Endothelial cell (in vitro differentiated cells): ENCODE measurements around the gene RGS13. TPM values are rescaled to one million over a fixed set of nuclear protein-coding genes. Genes with fewer than 3 reads are reported as not detected.

ENCODE experiments used
- DNase-seq: peaks from one replicate; pipeline ENCODE4 v3.0.0; 2021; ENCODE audit warnings: low spot score
- H3K27ac Mint-ChIP-seq: one replicate; pipeline ENCODE4 v1.8.0; 2021; ENCODE audit warnings: mixed read lengths, inconsistent platforms; ENCODE audit not compliant: unreplicated experiment
- H3K27me3 Mint-ChIP-seq: one replicate; pipeline ENCODE4 v1.8.0; 2021; ENCODE audit warnings: mild to moderate bottlenecking, moderate library complexity, mixed read lengths, inconsistent platforms; ENCODE audit not compliant: unreplicated experiment
- H3K36me3 Mint-ChIP-seq: one replicate; pipeline ENCODE4 v1.8.0; 2021; ENCODE audit warnings: mild to moderate bottlenecking, low read depth, mixed read lengths, inconsistent platforms; ENCODE audit not compliant: unreplicated experiment
- H3K4me1 Mint-ChIP-seq: one replicate; pipeline ENCODE4 v1.8.0; 2021; ENCODE audit warnings: mild to moderate bottlenecking, mixed read lengths, inconsistent platforms; ENCODE audit not compliant: unreplicated experiment
- H3K4me3 Mint-ChIP-seq: one replicate; pipeline ENCODE4 v1.8.0; 2021; ENCODE audit warnings: mild to moderate bottlenecking, mixed read lengths, inconsistent platforms; ENCODE audit not compliant: unreplicated experiment
- H3K9me3 Mint-ChIP-seq: one replicate; pipeline ENCODE4 v1.8.0; 2021; ENCODE audit warnings: mixed read lengths, inconsistent platforms; ENCODE audit not compliant: unreplicated experiment
- total RNA-seq: library from RNA; stranded (reverse); fragmentation: NEBNext Ultra II Directional; extraction: Animal tissue kit (Norgen Biotek cat#: 25700); gene quantifications from one replicate; pipeline ENCODE4 v1.2.1, GENCODE V29; 2021; ENCODE audit not compliant: unreplicated experiment
- TF ChIP-seq, protein P1 (sequence below): fragments of 200-600 bp; sonication (generic); IDR thresholded peaks from one replicate; pipeline ENCODE4 v1.5.0; 2021; ENCODE audit warnings: antibody characterized with exemption; ENCODE audit not compliant: unreplicated experiment

The RGS13 gene
- total RNA-seq, 1 donor from 2014 or later: not detected

DNA sequence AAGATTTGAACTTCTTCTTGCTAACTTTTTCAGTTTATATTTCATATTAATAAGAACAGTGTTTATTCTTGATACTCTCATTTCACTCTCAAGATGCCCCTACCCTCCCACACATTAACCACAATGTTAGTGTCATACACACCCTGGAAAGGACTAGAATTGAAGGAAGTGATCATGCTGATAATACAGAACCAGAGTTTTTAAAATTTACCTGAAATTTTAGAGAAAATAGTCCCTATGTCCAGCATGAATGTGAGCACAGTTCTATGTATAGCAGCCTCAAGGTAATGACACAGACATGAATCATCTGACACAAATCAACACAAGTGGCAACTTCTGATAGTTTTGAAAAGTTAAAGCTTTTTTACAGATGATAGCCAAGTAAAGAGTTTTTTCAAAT lies 34.4 kb upstream of the RGS13 start:
- Mint-ChIP-seq H3K27me3 (no peaks in the 10 kb centered on the region), H3K27ac (no peak overlapping the region), H3K9me3 (no peaks in the 10 kb centered on the region), H3K4me1 (no peaks in the 10 kb centered on the region), H3K36me3 (no peaks in the 10 kb centered on the region), H3K4me3 (no peak overlapping the region)
- no peak for DNase-seq
- TF ChIP-seq, protein P1, sequence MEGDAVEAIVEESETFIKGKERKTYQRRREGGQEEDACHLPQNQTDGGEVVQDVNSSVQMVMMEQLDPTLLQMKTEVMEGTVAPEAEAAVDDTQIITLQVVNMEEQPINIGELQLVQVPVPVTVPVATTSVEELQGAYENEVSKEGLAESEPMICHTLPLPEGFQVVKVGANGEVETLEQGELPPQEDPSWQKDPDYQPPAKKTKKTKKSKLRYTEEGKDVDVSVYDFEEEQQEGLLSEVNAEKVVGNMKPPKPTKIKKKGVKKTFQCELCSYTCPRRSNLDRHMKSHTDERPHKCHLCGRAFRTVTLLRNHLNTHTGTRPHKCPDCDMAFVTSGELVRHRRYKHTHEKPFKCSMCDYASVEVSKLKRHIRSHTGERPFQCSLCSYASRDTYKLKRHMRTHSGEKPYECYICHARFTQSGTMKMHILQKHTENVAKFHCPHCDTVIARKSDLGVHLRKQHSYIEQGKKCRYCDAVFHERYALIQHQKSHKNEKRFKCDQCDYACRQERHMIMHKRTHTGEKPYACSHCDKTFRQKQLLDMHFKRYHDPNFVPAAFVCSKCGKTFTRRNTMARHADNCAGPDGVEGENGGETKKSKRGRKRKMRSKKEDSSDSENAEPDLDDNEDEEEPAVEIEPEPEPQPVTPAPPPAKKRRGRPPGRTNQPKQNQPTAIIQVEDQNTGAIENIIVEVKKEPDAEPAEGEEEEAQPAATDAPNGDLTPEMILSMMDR: no peak

- no peaks in the 10 kb centered on the region for H3K4me1 Mint-ChIP-seq
- no peak for DNase-seq
- TF ChIP-seq, protein P1: no peak
- no peak overlapping the region for H3K27ac Mint-ChIP-seq
- no peak overlapping the region for H3K4me3 Mint-ChIP-seq
- H3K9me3 Mint-ChIP-seq: no peaks in the 10 kb centered on the region
- H3K27me3 Mint-ChIP-seq: no peaks in the 10 kb centered on the region
- H3K36me3 Mint-ChIP-seq: no peaks in the 10 kb centered on the region
These were observed 33.2 kb upstream of the RGS13 start for GRCh38 chr1:192602757-192603156.

DNA sequence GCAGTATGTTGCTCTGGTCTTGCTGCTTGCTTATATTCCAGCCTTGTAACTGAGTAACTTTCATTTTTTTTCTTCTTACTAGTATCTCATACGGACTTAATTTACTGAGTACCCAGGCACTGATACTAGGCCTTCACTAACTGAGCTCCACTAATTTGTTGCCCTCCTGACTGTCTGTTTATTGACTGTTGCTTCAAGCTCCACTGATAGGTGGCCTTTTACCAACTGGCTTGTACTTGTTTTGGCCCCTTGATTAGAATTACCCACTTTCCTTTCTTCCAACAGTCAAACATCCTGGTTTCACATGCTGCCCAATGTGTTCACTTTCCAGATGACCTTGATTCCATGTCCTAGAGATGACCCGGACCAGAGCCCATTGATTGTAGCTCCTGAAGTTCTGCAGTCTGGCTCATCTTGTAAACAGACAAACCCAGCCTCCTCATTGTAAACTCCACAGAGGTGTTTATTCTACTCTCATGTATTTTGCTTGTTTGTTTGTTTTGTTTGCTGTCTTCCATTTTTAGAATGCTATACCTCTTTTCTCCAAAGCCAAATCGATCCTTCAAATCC lies 32.6 kb upstream of the RGS13 start:
- Mint-ChIP-seq H3K4me1 (no peaks in the 10 kb centered on the region), H3K27me3 (no peaks in the 10 kb centered on the region)

DNA sequence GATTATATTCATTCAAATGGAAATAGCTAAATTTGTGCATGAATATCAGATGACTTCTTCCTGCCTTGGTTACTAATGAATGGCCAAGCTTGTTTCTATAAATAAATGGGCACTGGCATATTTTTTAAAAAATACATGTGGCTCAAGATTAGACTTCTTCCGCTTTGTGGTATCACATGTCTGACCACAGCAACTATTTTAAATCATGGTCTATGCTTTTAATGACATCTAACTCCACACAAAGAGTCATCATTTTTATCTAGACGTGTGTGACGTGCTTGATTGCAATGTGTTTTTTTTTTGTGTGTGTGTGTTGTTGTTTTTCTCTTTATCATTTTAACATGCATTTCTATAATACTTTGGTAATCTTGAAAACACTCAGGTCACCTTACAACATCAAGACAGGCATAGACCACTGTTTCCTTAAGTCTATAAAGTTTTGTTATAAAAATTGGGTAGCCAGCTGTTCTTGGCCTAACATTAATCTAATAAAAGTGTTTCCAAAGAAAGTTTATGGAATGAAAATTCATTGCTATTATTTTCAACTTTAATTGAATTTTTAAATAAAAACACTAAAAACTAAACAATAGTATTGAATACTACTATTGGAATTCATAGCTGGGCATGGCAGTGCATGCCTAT lies 30.8 kb upstream of the RGS13 start:
- Mint-ChIP-seq H3K4me1 (no peaks in the 10 kb centered on the region), H3K9me3 (no peaks in the 10 kb centered on the region), H3K27ac (no peak overlapping the region), H3K27me3 (no peaks in the 10 kb centered on the region), H3K4me3 (no peak overlapping the region), H3K36me3 (no peaks in the 10 kb centered on the region)
- no peak for DNase-seq
- TF ChIP-seq, protein P1: no peak

More for the DNA sequence above, 32.6 kb upstream of the RGS13 start:
- Mint-ChIP-seq H3K36me3 (no peaks in the 10 kb centered on the region), H3K9me3 (no peaks in the 10 kb centered on the region), H3K27ac (no peak overlapping the region), H3K4me3 (no peak overlapping the region)
- DNase-seq: no peak
- TF ChIP-seq, protein P1: no peak

DNA sequence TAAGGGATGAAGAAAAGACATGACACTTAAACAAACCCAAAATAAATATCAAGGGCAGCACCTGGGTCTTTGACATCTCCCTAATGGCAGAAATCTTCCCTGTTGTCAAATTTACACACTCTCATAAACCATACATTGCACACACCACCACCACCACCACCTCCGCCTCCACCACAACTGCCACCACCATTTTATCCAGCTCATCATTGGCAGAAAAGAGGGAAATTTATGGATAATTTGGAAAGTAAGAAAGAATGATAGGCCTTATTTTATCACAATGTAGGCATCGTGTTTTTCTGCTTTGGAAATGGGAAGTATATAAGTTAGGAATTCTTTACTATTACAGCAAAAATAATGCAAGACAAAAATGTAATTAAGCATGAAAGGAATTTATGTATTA lies 27.3 kb upstream of the RGS13 start:
- TF ChIP-seq, protein P1: no peak
- no peaks in the 10 kb centered on the region for H3K36me3 Mint-ChIP-seq
- H3K27ac Mint-ChIP-seq: no peak overlapping the region
- no peak overlapping the region for H3K4me3 Mint-ChIP-seq
- no peaks in the 10 kb centered on the region for H3K9me3 Mint-ChIP-seq
- H3K4me1 Mint-ChIP-seq: no peaks in the 10 kb centered on the region
- no peaks in the 10 kb centered on the region for H3K27me3 Mint-ChIP-seq
- DNase-seq: no peak
